ENCODE measurements around the gene LARP4B. TPM values are rescaled to one million over a fixed set of nuclear protein-coding genes. Genes with fewer than 3 reads are reported as not detected.

LARP4B gene
- polyA plus RNA-seq, 1 donor from 2014 or later: 14.2 TPM

DNA sequence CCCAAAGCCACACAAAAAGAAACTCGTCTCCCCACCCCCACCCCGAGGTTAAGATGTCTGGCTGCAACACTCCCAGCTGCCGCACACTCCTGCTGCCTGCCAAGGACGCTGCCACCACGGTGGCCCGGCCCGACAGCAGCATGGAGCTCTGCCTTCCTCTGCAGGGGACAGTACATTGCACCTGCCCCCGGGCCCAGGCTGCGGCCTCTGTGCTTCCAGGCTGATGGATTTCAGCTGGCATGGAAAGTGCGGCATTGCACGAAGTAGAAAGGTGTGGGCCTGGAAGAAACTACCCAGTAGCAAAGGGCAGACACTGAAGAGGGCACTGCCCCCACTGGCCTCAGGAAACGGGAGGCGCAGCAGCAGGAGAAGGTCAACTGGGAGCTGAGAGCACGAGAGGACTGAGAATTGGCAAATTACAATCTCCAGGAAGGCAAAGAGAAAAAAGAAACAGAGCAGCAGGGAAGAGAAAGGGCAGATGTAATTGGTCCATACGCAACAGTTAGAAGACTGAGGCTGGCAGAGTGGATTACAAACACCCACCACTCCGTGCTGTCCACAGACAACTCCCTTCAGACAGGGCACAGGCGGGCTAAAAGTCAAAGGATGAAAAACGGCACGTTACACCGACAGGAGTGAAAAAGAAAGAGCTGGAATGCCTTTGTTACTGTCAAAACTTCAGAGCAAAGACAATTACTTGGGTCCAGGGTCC, 124.9 kb downstream of the LARP4B start:
- TF ChIP-seq TAF1 (IDR thresholded peaks at IDR 0.05; ENCODE audit: low read depth) (no peak), EZH2 (IDR thresholded peaks at IDR 0.05; ENCODE audit: borderline replicate concordance, insufficient read depth, low read length, poor library complexity, severe bottlenecking) (no peak), SMC3 (conservative IDR thresholded peaks at IDR 0.05; ENCODE audit: poor library complexity) (no peak), RAD21 (conservative IDR thresholded peaks at IDR 0.05) (no peak), POLR2AphosphoS5 (IDR thresholded peaks at IDR 0.05) (no peak), REST (IDR thresholded peaks at IDR 0.05; ENCODE audit: borderline replicate concordance) (no peak), MXI1 (conservative IDR thresholded peaks at IDR 0.05; ENCODE audit: poor library complexity, severe bottlenecking) (no peak), EP300 (conservative IDR thresholded peaks at IDR 0.05; ENCODE audit: poor library complexity, severe bottlenecking) (no peak)
- TF ChIP-seq, protein P1, sequence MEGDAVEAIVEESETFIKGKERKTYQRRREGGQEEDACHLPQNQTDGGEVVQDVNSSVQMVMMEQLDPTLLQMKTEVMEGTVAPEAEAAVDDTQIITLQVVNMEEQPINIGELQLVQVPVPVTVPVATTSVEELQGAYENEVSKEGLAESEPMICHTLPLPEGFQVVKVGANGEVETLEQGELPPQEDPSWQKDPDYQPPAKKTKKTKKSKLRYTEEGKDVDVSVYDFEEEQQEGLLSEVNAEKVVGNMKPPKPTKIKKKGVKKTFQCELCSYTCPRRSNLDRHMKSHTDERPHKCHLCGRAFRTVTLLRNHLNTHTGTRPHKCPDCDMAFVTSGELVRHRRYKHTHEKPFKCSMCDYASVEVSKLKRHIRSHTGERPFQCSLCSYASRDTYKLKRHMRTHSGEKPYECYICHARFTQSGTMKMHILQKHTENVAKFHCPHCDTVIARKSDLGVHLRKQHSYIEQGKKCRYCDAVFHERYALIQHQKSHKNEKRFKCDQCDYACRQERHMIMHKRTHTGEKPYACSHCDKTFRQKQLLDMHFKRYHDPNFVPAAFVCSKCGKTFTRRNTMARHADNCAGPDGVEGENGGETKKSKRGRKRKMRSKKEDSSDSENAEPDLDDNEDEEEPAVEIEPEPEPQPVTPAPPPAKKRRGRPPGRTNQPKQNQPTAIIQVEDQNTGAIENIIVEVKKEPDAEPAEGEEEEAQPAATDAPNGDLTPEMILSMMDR (IDR thresholded peaks at IDR 0.05; ENCODE audit: poor library complexity, severe bottlenecking): no peak
- H3K9me3 ChIP-seq (ENCODE audit: low read length): no peaks in the 10 kb centered on the region
- no peaks in the 10 kb centered on the region for H3F3A ChIP-seq (ENCODE audit: insufficient read depth, low read length, poor library complexity, severe bottlenecking)
- H3K79me2 ChIP-seq (replicated peaks; ENCODE audit: insufficient read depth, low read length): no peaks in the 10 kb centered on the region
- H4K20me1 ChIP-seq (ENCODE audit: insufficient read depth): no peaks in the 10 kb centered on the region
- H2AFZ ChIP-seq (ENCODE audit: low read depth, low read length): no peak overlapping the region
- H3K27me3 ChIP-seq (ENCODE audit: insufficient read depth, low read depth, low read length): no peaks in the 10 kb centered on the region
- H3K9ac ChIP-seq (ENCODE audit: low read length): no peak overlapping the region
- H3K9me2 ChIP-seq (ENCODE audit: insufficient read depth, low read length): no peaks in the 10 kb centered on the region
- H3K27ac ChIP-seq (ENCODE audit: low read length): no peak overlapping the region
- peaks cover 5% of the 10 kb centered on the region for H3K36me3 ChIP-seq (ENCODE audit: insufficient read depth, low read length)
- H3K4me3 ChIP-seq (ENCODE audit: low read length): no peak overlapping the region
- no peak overlapping the region for H3K4me2 ChIP-seq (ENCODE audit: low read length)

DNA sequence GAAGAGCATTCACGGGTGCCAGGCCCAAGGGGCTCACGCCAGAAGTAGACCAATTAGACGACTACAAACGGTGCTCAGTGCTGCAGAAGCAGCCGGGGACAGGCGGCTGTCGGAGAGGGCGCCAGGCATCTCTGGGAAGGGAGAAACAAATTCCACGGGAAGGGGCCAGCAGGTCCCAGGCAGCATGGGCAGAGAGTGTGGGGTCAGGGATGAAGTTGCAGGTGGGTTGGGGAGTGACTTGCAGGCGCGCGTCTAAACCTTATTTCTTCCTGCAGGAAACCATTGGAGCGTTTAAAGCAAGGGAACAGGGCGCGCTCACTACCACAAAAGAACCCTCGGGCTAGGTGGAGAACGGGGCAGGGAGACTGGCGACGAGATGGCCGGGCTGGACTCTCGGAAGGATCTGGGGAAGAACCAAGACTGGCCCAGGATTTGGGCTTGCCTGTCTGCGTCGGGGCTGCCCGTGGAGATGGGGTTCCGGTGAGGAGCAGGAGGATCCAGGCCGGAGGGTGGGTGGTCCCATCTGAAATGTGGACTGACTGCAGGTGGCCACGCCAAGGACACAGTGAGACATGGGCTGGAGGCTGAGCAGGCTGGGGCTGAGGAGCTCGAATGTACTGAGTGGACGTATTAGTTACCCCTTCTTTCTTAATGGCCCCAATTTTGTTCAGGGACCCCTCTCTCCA, 125.7 kb downstream of the LARP4B start:
- H3K9me2 ChIP-seq (ENCODE audit: insufficient read depth, low read length): no peaks in the 10 kb centered on the region
- H3K9me3 ChIP-seq (ENCODE audit: low read length): no peaks in the 10 kb centered on the region
- H3K27ac ChIP-seq (ENCODE audit: low read length): no peak overlapping the region
- no peaks in the 10 kb centered on the region for H3K27me3 ChIP-seq (ENCODE audit: insufficient read depth, low read depth, low read length)
- no peaks in the 10 kb centered on the region for H4K20me1 ChIP-seq (ENCODE audit: insufficient read depth)
- H3K4me2 ChIP-seq (ENCODE audit: low read length): no peak overlapping the region
- H3F3A ChIP-seq (ENCODE audit: insufficient read depth, low read length, poor library complexity, severe bottlenecking): no peaks in the 10 kb centered on the region
- no peak overlapping the region for H3K9ac ChIP-seq (ENCODE audit: low read length)
- no peak overlapping the region for H3K4me3 ChIP-seq (ENCODE audit: low read length)
- H2AFZ ChIP-seq (ENCODE audit: low read depth, low read length): no peak overlapping the region
- peaks cover 5% of the 10 kb centered on the region for H3K36me3 ChIP-seq (ENCODE audit: insufficient read depth, low read length)
- TF ChIP-seq MXI1 (conservative IDR thresholded peaks at IDR 0.05; ENCODE audit: poor library complexity, severe bottlenecking): no peak
- H3K79me2 ChIP-seq (replicated peaks; ENCODE audit: insufficient read depth, low read length): no peaks in the 10 kb centered on the region
